HCT116 (cell line): ENCODE data around the gene LPAR1. TPM values are rescaled to one million over a fixed set of nuclear protein-coding genes. Genes with fewer than 3 reads are reported as not detected.

Experiments
- ATAC-seq: fragments of 200-7000 bp; cut with Tn5 transposase; 2 replicates; pipeline ENCODE4 v1.9.1; 2020; ENCODE audit warnings: mild to moderate bottlenecking, moderate library complexity
- BruUV-seq: library from RNA; stranded (reverse); fragments of 400-500 nt; replicated peaks from 2 replicates; lab custom pipeline; 2021; lab: Mats Ljungman, UMichigan
- CTCF ChIA-PET: fragments of 300-600 bp; sonication (Branson Sonifier 250); formaldehyde crosslinking; loops from one replicate; lab custom pipeline; 2021; ENCODE audit warnings: antibody characterized with exemption; lab: Charles Lee
- POLR2A ChIA-PET: fragments of 300-600, 350-600 bp; sonication (Branson Sonifier 250); formaldehyde crosslinking; loops from one replicate; lab custom pipeline; 2021; ENCODE audit warnings: antibody characterized with exemption; lab: Charles Lee
- RAD21 ChIA-PET, 2 experiments: fragments of 300-600 bp; sonication (Branson Sonifier 250); formaldehyde crosslinking; loops; one replicate each; lab custom pipeline; 2023; ENCODE audit warnings: low total read pairs in 2 of 2; ENCODE audit not compliant: uncharacterized antibody in 2 of 2, unreplicated experiment in 2 of 2, low non-redundant PET in 1 of 2; lab: Charles Lee
- DNase-seq: peaks from one replicate; pipeline ENCODE4 v3.0.0-alpha.2; 2010; ENCODE audit warnings: low read depth, low spot score
- H2AFZ ChIP-seq: fragments of 200-600 bp; shearing (Covaris generic), sonication (generic); 2 replicates; pipeline ENCODE4 v1.6.1; 2017; ENCODE audit warnings: low read depth, mixed run types, mixed read lengths, antibody characterized with exemption, low read length; ENCODE audit not compliant: poor library complexity, severe bottlenecking
- H3K27ac ChIP-seq: 2 replicates; pipeline ENCODE4 v1.5.1; 2012; ENCODE audit warnings: low read depth, low read length
- H3K27me3 ChIP-seq: fragments of 200-600 bp; sonication (generic); 2 replicates; pipeline ENCODE4 v1.6.1; 2016; ENCODE audit warnings: mixed run types, low read length, mixed read lengths; ENCODE audit not compliant: insufficient read depth
- H3K36me3 ChIP-seq, 2 experiments: fragments of 200-500 bp in 1 of 2; fragments of 200-600 bp in 1 of 2; sonication (Bioruptor generic) in 1 of 2; sonication (generic) in 1 of 2; 2 replicates each; pipeline versions ENCODE4 v1.5.1 to v1.6.1; 2014 to 2016; ENCODE audit warnings: low read length in 2 of 2, inconsistent platforms in 1 of 2, mixed read lengths in 1 of 2, mixed run types in 1 of 2; ENCODE audit not compliant: insufficient read depth in 2 of 2, control insufficient read depth in 1 of 2
- H3K4me1 ChIP-seq, 2 experiments: fragments of 200-600 bp in 1 of 2; sonication (generic) in 1 of 2; 2 replicates each; pipeline versions ENCODE4 v1.5.1 to v1.6.1; 2012 to 2017; ENCODE audit warnings: low read length in 2 of 2, inconsistent platforms in 1 of 2, mild to moderate bottlenecking in 1 of 2, mixed read lengths in 1 of 2, mixed run types in 1 of 2, moderate library complexity in 1 of 2; ENCODE audit not compliant: insufficient read depth in 2 of 2, control insufficient read depth in 1 of 2
- H3K4me2 ChIP-seq: fragments of 200-600 bp; sonication (generic); 2 replicates; pipeline ENCODE4 v1.6.1; 2017; ENCODE audit warnings: mixed run types, low read length, mixed read lengths
- H3K4me3 ChIP-seq, 2 experiments: fragments of 200-600 bp in 1 of 2; sonication (generic) in 1 of 2; replicated peaks in 1 of 2; 2 replicates each; pipeline ENCODE4 v1.5.1; 2011 to 2016; ENCODE audit warnings: low read length in 2 of 2, control low read depth in 1 of 2, low read depth in 1 of 2, mild to moderate bottlenecking in 1 of 2, mixed read lengths in 1 of 2, mixed run types in 1 of 2
- H3K79me2 ChIP-seq: fragments of 200-600 bp; sonication (generic); 2 replicates; pipeline ENCODE4 v1.6.1; 2017; ENCODE audit warnings: mild to moderate bottlenecking, mixed run types, low read length, moderate library complexity, mixed read lengths; ENCODE audit not compliant: insufficient read depth
- H3K9ac ChIP-seq: fragments of 200-600 bp; sonication (generic); 2 replicates; pipeline ENCODE4 v1.6.1; 2016; ENCODE audit warnings: low read length, mixed read lengths
- H3K9me2 ChIP-seq: fragments of 200-600 bp; sonication (generic), shearing (Covaris generic); 2 replicates; pipeline ENCODE4 v1.6.1; 2017; ENCODE audit warnings: mixed run types, mild to moderate bottlenecking, moderate library complexity; ENCODE audit not compliant: insufficient read depth
- H3K9me3 ChIP-seq, 2 experiments: fragments of 200-500 bp in 1 of 2; fragments of 200-600 bp in 1 of 2; sonication (Bioruptor generic) in 1 of 2; sonication (generic) in 1 of 2; 2 replicates each; pipeline ENCODE4 v1.6.1; 2014 to 2017; ENCODE audit warnings: low read length in 2 of 2, mixed read lengths in 2 of 2, inconsistent platforms in 1 of 2, low read depth in 1 of 2, mild to moderate bottlenecking in 1 of 2, mixed run types in 1 of 2, moderate library complexity in 1 of 2; ENCODE audit not compliant: control insufficient read depth in 1 of 2, insufficient read depth in 1 of 2
- H4K20me1 ChIP-seq: fragments of 200-600 bp; sonication (generic), shearing (Covaris generic); 2 replicates; pipeline ENCODE4 v1.6.1; 2017; ENCODE audit warnings: mixed run types, mild to moderate bottlenecking, moderate library complexity; ENCODE audit not compliant: insufficient read depth
- CBX3 ChIP-seq: IDR thresholded peaks from 2 replicates; pipeline ENCODE4 v1.6.1; 2012; ENCODE audit warnings: low read depth
- ELF1 ChIP-seq: IDR thresholded peaks from 2 replicates; pipeline ENCODE4 v1.6.1; 2012; ENCODE audit warnings: low read depth, borderline replicate concordance
- EZH2 ChIP-seq: fragments of 200-600 bp; sonication (generic); IDR thresholded peaks from 2 replicates; pipeline ENCODE4 v1.6.1; 2017; ENCODE audit warnings: antibody characterized with exemption, mixed run types
- EZH2phosphoT487 ChIP-seq: fragments of 200-600 bp; IDR thresholded peaks from 2 replicates; pipeline ENCODE4 v1.6.1; 2018; ENCODE audit warnings: antibody characterized with exemption, borderline replicate concordance
- FOSL1 ChIP-seq: IDR thresholded peaks from 2 replicates; pipeline ENCODE4 v1.6.1; 2012; ENCODE audit warnings: low read depth
- JUND ChIP-seq: IDR thresholded peaks from 2 replicates; pipeline ENCODE4 v1.6.1; 2012
- POLR2A ChIP-seq: IDR thresholded peaks from 2 replicates; pipeline ENCODE4 v1.7.0; 2011; ENCODE audit warnings: borderline replicate concordance; ENCODE audit not compliant: insufficient read depth, insufficient read length; ENCODE audit errors: extremely low read depth
- RAD21 ChIP-seq: IDR thresholded peaks from 2 replicates; pipeline ENCODE4 v1.6.1; 2012; ENCODE audit warnings: low read depth, mild to moderate bottlenecking
- SP1 ChIP-seq: IDR thresholded peaks from 2 replicates; pipeline ENCODE4 v1.6.1; 2012; ENCODE audit warnings: low read depth
- SRF ChIP-seq: IDR thresholded peaks from 2 replicates; pipeline ENCODE4 v1.6.1; 2012; ENCODE audit warnings: low read depth
- ZFX ChIP-seq: fragments of 450-650 bp; IDR thresholded peaks from 2 replicates; pipeline ENCODE4 v1.6.1; 2017
- intact Hi-C: fragments of 100-400 bp; cut with micrococcal nuclease; formaldehyde crosslinking; loops from 2 replicates; pipeline ENCODE4 v1.10.0; 2022
- total RNA-seq: library from RNA; stranded (reverse); gene quantifications from one replicate; pipeline ENCODE4 v1.2.1, GENCODE V29; 2021; ENCODE audit not compliant: unreplicated experiment
- TF ChIP-seq, protein P1 (sequence below): IDR thresholded peaks from 2 replicates; pipeline ENCODE4 v1.6.1; 2012; ENCODE audit warnings: low read depth
- TF ChIP-seq, protein P2 (sequence below): IDR thresholded peaks from 2 replicates; pipeline ENCODE4 v1.6.1; 2012
- TF ChIP-seq, protein P3 (sequence below): IDR thresholded peaks from 2 replicates; pipeline ENCODE4 v1.6.1; 2012

Gene LPAR1
- total RNA-seq, 1 experiment from 2014 or later = 7.4 TPM

DNA sequence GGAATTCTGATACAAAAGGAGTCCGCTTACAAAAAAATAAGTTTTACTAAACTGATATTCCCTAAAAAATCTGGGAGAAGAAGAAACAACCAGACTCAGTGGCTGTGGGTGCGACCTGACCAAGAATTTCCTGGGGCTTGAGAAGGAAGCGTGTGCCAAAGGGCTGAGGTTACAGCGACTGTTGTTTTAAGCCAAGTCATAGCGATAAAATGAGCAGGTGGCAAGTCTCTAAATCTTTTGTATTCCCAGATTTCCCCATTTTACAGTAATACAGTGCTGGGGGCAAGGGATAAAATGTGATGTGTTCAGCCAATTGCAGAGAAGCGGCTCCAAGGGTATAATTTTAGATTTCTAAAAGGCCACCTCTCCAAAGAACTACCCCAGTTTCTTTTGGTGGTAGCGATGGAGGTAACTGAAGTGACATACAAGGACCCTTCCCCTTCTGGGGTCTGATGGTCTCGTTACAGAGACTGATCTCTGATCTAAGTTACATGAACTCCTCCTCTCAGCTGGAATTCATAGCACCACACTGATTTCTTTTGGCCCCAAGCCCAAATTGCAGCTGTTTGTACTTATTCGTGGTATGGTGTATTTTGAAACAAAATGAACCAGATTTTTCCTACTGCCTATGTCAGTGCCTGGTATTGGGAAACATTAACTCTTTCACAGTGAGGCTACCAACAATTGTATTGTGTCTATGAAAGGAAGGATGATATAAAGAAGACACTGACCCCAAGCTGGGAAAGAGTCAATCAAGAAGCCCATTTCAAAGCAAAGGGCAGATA, 41.6 kb downstream of the LPAR1 start:
- Histone ChIP-seq H3K9me3 (no peaks in the 10 kb centered on the region), H3K79me2 (no peaks in the 10 kb centered on the region), H3K27me3 (no peaks in the 10 kb centered on the region), H3K4me1 (no peaks in the 10 kb centered on the region), H3K4me2 (no peak overlapping the region), H2AFZ (no peak overlapping the region), H3K9me2 (no peaks in the 10 kb centered on the region), H3K27ac (no peak overlapping the region), H3K9ac (no peak overlapping the region), H4K20me1 (no peaks in the 10 kb centered on the region), H3K36me3 (no peaks in the 10 kb centered on the region), H3K4me3 (no peak overlapping the region)
- no TSS peak for BruUV-seq
- ATAC-seq (no peak), DNase-seq (no peak)
- intact Hi-C loops = no loop called here
- POLR2A ChIA-PET = no interaction called here
- TF ChIP-seq, protein P1, sequence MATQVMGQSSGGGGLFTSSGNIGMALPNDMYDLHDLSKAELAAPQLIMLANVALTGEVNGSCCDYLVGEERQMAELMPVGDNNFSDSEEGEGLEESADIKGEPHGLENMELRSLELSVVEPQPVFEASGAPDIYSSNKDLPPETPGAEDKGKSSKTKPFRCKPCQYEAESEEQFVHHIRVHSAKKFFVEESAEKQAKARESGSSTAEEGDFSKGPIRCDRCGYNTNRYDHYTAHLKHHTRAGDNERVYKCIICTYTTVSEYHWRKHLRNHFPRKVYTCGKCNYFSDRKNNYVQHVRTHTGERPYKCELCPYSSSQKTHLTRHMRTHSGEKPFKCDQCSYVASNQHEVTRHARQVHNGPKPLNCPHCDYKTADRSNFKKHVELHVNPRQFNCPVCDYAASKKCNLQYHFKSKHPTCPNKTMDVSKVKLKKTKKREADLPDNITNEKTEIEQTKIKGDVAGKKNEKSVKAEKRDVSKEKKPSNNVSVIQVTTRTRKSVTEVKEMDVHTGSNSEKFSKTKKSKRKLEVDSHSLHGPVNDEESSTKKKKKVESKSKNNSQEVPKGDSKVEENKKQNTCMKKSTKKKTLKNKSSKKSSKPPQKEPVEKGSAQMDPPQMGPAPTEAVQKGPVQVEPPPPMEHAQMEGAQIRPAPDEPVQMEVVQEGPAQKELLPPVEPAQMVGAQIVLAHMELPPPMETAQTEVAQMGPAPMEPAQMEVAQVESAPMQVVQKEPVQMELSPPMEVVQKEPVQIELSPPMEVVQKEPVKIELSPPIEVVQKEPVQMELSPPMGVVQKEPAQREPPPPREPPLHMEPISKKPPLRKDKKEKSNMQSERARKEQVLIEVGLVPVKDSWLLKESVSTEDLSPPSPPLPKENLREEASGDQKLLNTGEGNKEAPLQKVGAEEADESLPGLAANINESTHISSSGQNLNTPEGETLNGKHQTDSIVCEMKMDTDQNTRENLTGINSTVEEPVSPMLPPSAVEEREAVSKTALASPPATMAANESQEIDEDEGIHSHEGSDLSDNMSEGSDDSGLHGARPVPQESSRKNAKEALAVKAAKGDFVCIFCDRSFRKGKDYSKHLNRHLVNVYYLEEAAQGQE = no peak
- TF ChIP-seq CBX3 (no peak), JUND (no peak), FOSL1 (no peak), EZH2 (no peak), RAD21 (no peak), EZH2phosphoT487 (no peak), SRF (no peak), SP1 (no peak), ELF1 (no peak), ZFX (no peak), POLR2A (no peak)
- TF ChIP-seq, protein P2, sequence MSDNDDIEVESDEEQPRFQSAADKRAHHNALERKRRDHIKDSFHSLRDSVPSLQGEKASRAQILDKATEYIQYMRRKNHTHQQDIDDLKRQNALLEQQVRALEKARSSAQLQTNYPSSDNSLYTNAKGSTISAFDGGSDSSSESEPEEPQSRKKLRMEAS = no peak
- TF ChIP-seq, protein P3, sequence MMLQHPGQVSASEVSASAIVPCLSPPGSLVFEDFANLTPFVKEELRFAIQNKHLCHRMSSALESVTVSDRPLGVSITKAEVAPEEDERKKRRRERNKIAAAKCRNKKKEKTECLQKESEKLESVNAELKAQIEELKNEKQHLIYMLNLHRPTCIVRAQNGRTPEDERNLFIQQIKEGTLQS = no peak
- CTCF ChIA-PET = no interaction called here
- RAD21 ChIA-PET = no interaction called here
